SU-DHL-6 (cell line): ENCODE data around the gene CARMIL1.

ENCODE experiments used
- H2AFZ ChIP-seq: fragments of 200-600 bp; sonication (generic); 2 replicates; pipeline ENCODE4 v1.6.1; 2014; ENCODE audit warnings: low read depth, mild to moderate bottlenecking, moderate library complexity, mixed read lengths, antibody characterized with exemption, low read length; ENCODE audit not compliant: severe bottlenecking
- H3F3A ChIP-seq: fragments of 200-600 bp; shearing (Covaris generic); 2 replicates; pipeline ENCODE4 v1.6.0; 2016; ENCODE audit warnings: antibody characterized with exemption, mild to moderate bottlenecking; ENCODE audit not compliant: insufficient read depth
- H3K27ac ChIP-seq: fragments of 200-600 bp; sonication (generic); 2 replicates; pipeline ENCODE4 v1.5.1; 2016; ENCODE audit warnings: low read depth, mild to moderate bottlenecking, low read length, moderate library complexity, mixed read lengths
- H3K27me3 ChIP-seq: fragments of 200-600 bp; sonication (generic), shearing (Covaris generic); 2 replicates; pipeline ENCODE4 v1.6.0; 2014; ENCODE audit warnings: mild to moderate bottlenecking, low read length
- H3K36me3 ChIP-seq: fragments of 200-600 bp; sonication (generic); 2 replicates; pipeline ENCODE4 v1.6.1; 2014; ENCODE audit warnings: mild to moderate bottlenecking, low read length, mixed read lengths
- H3K4me2 ChIP-seq: fragments of 300-600, 200-600 bp; shearing (Covaris generic), sonication (generic); 2 replicates; pipeline ENCODE4 v1.6.0; 2014; ENCODE audit warnings: low read length, low read depth, mild to moderate bottlenecking; ENCODE audit not compliant: poor library complexity, severe bottlenecking
- H3K4me3 ChIP-seq: fragments of 200-600 bp; sonication (generic); 2 replicates; pipeline ENCODE4 v1.5.1; 2014; ENCODE audit warnings: antibody characterized with exemption, low read length, mild to moderate bottlenecking, mixed read lengths; ENCODE audit not compliant: insufficient read depth, poor library complexity, severe bottlenecking
- H3K79me2 ChIP-seq: fragments of 200-600 bp; sonication (generic); 2 replicates; pipeline ENCODE4 v1.6.1; 2014; ENCODE audit warnings: mild to moderate bottlenecking, low read length, moderate library complexity; ENCODE audit not compliant: insufficient read depth
- H3K9ac ChIP-seq: fragments of 200-600 bp; sonication (generic); 2 replicates; pipeline ENCODE4 v1.7.0; 2014; ENCODE audit warnings: mild to moderate bottlenecking, low read length
- H3K9me2 ChIP-seq: fragments of 200-600 bp; sonication (generic); replicated peaks from 2 replicates; pipeline ENCODE4 v1.6.1; 2014; ENCODE audit warnings: low read length; ENCODE audit not compliant: insufficient read depth
- H3K9me3 ChIP-seq: fragments of 200-600 bp; sonication (generic); 2 replicates; pipeline ENCODE4 v1.6.1; 2014; ENCODE audit warnings: low read length, mixed read lengths; ENCODE audit not compliant: insufficient read depth
- H4K20me1 ChIP-seq: fragments of 200-600 bp; sonication (generic); 2 replicates; pipeline ENCODE4 v1.6.1; 2014; ENCODE audit warnings: low read depth, mild to moderate bottlenecking, antibody characterized with exemption, low read length, moderate library complexity, mixed read lengths
- EZH2phosphoT487 ChIP-seq: fragments of 200-600 bp; sonication (generic), shearing (Covaris generic); conservative IDR thresholded peaks from 2 replicates; pipeline ENCODE4 v1.6.1; 2018; ENCODE audit warnings: mild to moderate bottlenecking, antibody characterized with exemption, low read length, moderate library complexity, mixed read lengths
- TF ChIP-seq, protein P1 (sequence below): fragments of 200-600 bp; sonication (generic); IDR thresholded peaks from one replicate; pipeline ENCODE4 v1.5.1; 2017; ENCODE audit warnings: antibody characterized with exemption, mild to moderate bottlenecking, low read length, moderate library complexity; ENCODE audit not compliant: insufficient read depth, poor library complexity, severe bottlenecking

Gene CARMIL1

GRCh38 chr6:25458485-25458884, 179.3 kb downstream of the CARMIL1 start:
- Histone ChIP-seq H3K9ac (no peak overlapping the region), H4K20me1 (no peaks in the 10 kb centered on the region), H3K79me2 (no peaks in the 10 kb centered on the region), H3K9me3 (no peaks in the 10 kb centered on the region), H3K27ac (no peak overlapping the region), H3K36me3 (peaks cover 8% of the 10 kb centered on the region; the same call in 1 of the 2 replicates), H3K9me2 (no peaks in the 10 kb centered on the region), H2AFZ (no peak overlapping the region), H3K27me3 (no peaks in the 10 kb centered on the region), H3K4me2 (no peak overlapping the region), H3K4me3 (no peak overlapping the region), H3F3A (no peaks in the 10 kb centered on the region)
- no peak for TF ChIP-seq EZH2phosphoT487
- TF ChIP-seq, protein P1, sequence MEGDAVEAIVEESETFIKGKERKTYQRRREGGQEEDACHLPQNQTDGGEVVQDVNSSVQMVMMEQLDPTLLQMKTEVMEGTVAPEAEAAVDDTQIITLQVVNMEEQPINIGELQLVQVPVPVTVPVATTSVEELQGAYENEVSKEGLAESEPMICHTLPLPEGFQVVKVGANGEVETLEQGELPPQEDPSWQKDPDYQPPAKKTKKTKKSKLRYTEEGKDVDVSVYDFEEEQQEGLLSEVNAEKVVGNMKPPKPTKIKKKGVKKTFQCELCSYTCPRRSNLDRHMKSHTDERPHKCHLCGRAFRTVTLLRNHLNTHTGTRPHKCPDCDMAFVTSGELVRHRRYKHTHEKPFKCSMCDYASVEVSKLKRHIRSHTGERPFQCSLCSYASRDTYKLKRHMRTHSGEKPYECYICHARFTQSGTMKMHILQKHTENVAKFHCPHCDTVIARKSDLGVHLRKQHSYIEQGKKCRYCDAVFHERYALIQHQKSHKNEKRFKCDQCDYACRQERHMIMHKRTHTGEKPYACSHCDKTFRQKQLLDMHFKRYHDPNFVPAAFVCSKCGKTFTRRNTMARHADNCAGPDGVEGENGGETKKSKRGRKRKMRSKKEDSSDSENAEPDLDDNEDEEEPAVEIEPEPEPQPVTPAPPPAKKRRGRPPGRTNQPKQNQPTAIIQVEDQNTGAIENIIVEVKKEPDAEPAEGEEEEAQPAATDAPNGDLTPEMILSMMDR: no peak

DNA sequence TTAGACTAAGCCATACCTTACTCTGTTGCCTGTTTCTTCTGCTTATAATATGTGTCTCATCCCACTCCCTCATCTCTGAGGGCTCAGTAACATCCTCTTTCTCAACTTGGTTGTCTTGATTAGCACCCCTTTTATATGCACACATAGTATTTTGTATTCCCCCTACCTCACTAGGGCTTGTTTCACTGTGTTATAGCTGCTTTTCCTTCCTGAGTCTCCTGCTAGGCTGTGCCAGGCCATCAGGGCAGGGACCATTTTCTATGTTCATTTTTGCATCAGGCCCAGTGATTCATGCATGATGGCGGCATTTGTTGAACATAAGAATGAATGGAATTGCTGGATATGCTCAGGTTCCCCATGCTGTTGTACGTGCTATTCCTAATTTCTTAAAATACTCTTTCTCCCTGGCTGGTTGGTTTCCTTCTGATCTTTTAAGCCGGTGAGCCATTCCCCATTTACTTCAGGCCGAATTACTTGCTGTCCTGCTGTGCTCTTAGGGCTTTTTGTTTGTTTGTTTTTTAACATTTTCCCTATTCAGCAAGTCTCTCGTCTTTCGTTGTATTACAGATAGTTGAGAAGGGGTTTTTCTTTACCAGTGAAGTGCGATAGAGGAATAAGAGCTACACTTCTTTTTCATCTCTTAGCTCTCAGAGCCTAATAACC, 183.2 kb downstream of the CARMIL1 start:
- Histone ChIP-seq H3K9me3 (no peaks in the 10 kb centered on the region), H3K27ac (no peak overlapping the region), H3K4me2 (no peak overlapping the region), H3K4me3 (no peak overlapping the region), H3K9ac (no peak overlapping the region), H3F3A (no peaks in the 10 kb centered on the region), H3K36me3 (peaks cover 6% of the 10 kb centered on the region; the same call in 1 of the 2 replicates), H3K9me2 (no peaks in the 10 kb centered on the region), H2AFZ (no peak overlapping the region), H4K20me1 (no peaks in the 10 kb centered on the region), H3K79me2 (no peaks in the 10 kb centered on the region), H3K27me3 (no peaks in the 10 kb centered on the region)
- no peak for TF ChIP-seq EZH2phosphoT487
- TF ChIP-seq, protein P1: no peak

GRCh38 chr6:25463441-25463840, 184.3 kb downstream of the CARMIL1 start:
- H3K9ac ChIP-seq: no peak overlapping the region
- H3K4me3 ChIP-seq: no peak overlapping the region
- TF ChIP-seq, protein P1: no peak
- TF ChIP-seq EZH2phosphoT487: no peak
- H3K79me2 ChIP-seq: no peaks in the 10 kb centered on the region
- H3K27me3 ChIP-seq: no peaks in the 10 kb centered on the region
- no peaks in the 10 kb centered on the region for H3K9me2 ChIP-seq
- peaks cover 6% of the 10 kb centered on the region; the same call in 1 of the 2 replicates for H3K36me3 ChIP-seq
- H4K20me1 ChIP-seq: no peaks in the 10 kb centered on the region
- H3F3A ChIP-seq: no peaks in the 10 kb centered on the region
- no peaks in the 10 kb centered on the region for H3K9me3 ChIP-seq
- no peak overlapping the region for H3K4me2 ChIP-seq
- no peak overlapping the region for H2AFZ ChIP-seq
- no peak overlapping the region for H3K27ac ChIP-seq
